ENCODE measurements around the gene ZBED2.
"Not testable (repeated sequence)": the region's sequence is repeated elsewhere in the genome, so short reads cannot be mapped to it uniquely, and the experiment has no call there.

ZBED2 gene, protein sequence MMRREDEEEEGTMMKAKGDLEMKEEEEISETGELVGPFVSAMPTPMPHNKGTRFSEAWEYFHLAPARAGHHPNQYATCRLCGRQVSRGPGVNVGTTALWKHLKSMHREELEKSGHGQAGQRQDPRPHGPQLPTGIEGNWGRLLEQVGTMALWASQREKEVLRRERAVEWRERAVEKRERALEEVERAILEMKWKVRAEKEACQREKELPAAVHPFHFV

DNA sequence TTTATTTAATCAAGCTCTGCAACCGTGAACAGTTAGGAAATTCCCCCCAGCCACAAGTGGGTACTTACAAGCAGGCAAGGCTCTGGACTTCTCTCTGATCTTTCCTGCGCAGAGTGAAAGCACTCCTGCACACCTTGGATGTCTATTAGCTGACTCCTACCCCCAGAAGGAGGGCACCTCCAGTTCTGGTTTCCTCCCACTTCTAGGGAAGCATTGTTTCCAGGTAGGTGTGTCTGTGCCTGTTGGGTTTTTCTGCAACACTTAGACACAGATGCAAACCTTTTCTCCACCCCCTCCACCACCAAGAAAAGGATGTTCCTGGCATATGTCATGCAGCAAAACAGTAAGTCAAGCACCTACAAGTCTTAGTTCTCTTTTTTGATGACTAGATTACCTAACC is at the start of gene ZBED2:
Gene ZBED2 (minus strand): TSS at position 115 of the 400 bp plus-strand sequence. CDS start 1,145 bp downstream, outside the sequence.
- no peak for DNase-seq

DNA sequence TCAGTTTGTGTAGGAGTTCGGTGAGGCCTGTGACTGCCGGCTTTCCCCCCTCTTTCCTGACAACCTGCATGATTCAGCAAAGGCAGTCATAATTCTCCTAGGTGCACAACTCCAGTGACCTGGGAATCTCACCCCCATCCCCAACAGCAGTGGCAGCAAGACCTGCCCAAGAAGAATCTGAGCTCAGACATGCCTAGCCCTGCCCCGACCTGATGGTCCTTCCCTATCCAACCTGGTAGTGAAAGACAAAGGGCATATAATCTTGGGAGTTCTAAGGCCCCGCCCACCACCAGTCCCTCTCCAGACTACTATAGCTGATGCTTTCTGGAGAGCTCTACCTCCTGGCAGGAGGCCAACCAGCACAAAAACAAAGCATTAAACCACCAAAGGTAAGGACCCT is 44.2 kb upstream of the ZBED2 start:
- no peak for DNase-seq

DNA sequence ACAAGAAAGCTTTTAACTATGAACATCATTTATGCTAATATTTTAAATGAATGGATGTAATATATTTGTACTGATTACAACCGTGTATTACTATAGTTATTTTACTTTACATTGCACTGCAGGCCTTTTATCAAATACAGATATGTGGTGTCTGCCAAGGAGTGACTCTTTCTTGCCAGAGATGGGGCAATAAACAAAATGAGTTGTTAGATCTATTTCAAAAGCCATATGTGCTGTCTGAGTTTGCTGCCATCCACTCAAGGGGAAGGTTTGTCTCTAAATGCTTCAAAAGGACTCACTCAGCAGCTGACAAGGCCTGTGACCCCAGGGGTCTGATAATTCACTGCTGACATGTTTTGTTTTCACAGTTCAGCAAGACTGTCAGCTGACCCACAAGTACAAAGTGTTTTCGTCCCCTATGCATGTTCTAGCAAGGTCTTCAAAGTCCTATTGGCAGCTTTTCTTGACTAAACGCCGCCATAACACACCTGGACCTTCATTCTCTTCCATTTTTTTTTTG is 41.3 kb upstream of the ZBED2 start:
- DNase-seq, result no peak

DNA sequence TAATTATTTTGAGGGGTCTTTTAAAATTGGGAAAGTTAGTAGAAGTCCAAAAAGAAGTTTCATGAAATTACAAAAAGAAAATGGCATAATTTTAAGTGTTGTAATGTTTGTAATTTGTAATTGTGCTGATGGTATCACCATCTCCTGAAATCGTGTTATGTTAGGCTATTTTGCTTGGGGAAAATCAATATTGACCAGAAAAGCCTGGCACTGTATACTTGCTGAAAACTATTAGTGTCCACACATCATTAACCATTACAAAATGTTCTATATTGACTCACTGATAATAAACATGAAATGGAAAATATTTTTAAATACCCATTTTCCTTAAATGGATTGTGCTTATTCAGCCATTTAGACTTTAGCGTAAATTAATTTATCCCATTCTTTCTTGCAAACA is 40.3 kb upstream of the ZBED2 start:
- DNase-seq, result no peak

DNA sequence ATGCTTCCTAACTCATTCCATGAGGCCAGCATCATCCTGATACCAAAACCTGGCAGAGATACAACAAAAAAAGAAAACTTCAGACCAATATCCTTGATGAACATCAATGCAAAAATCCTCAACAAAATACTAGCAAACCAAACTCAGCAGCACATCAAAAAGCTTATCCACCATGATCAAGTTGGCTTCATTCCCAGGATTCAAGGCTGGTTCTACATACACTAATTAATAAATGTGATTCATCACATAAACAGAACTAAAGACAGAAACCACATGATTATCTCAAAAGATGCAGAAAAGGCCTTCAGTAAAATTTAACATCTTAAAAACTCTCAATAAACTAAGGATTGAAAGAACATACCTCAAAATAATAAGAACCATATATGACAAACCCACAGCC is 35.5 kb upstream of the ZBED2 start:
- not testable (repeated sequence) for DNase-seq

DNA sequence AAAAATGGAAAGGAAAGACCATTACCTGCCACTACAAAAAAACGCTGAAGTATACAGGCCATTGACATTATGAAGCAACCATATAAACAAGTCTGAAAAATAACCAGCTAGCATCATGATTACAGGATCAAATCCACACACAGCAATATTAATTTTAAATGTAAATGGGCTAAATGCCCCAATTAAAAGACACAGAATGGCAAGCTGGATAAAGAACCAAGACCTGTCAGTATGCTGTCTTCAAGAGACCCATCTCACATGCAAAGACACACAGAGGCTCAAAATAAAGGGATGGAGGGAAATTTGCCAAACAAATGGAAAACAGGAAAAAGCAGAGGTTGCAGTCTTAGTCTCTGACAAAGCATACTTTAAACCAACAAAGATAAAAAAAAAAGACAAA is 33.9 kb upstream of the ZBED2 start:
- DNase-seq, result not testable (repeated sequence)

DNA sequence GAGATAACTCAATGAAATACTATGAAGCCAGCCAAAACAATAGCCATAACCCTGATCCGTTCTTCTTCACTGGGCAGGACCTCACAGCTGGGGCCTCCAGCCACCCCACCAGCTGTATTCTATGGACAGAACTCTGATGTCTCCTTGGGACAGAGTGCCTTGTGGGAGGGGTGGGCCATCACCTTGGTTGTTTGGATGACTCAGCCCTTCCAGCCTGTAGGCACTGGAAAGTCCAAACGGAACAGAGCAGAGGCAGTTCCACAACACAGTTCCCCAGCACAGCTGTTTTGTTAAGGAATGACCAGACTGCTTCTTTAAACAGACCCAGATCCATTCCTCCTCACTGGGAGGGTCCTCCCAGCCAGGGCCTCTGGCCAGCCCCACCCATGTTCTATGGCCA is 31.9 kb upstream of the ZBED2 start:
- DNase-seq, result no peak

DNA sequence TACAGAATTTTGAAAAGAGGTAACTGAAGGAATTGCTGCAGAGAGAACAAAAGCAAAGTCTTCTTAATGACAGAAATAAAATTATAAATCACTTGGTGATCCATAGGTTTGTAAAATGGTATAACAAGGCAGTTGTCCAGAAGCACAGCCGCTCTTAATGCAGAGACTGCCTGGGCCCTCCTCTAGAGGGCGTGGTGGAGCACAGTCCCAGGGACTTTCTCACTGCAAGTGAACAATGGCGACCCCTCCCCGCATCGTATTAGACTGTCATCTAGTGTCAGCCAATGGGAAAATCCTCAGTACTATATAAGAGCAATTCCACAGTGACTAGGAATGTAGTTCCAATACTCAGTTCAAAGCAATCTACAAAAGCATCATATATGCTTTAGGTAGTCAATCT is 26.4 kb upstream of the ZBED2 start:
- DNase-seq, result no peak

DNA sequence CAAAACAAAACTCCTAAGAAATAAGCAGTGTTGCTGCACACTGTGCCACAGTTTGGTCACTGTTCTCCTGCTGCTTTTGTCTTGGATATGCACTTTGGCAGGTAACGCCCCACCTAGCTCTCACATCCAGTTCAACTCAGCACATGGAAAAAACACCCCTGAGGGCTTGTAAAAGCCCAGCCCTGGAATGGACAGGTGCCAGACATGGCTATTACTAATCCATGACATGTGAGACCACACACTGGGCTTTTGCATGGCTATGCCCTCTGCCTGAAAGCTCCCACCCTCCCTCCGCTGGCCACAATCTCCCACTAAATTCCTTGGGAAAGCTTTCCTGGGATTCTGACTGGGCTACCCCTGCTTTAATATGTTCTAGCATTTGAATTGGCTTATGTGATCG is 24.7 kb upstream of the ZBED2 start:
- no peak for DNase-seq

DNA sequence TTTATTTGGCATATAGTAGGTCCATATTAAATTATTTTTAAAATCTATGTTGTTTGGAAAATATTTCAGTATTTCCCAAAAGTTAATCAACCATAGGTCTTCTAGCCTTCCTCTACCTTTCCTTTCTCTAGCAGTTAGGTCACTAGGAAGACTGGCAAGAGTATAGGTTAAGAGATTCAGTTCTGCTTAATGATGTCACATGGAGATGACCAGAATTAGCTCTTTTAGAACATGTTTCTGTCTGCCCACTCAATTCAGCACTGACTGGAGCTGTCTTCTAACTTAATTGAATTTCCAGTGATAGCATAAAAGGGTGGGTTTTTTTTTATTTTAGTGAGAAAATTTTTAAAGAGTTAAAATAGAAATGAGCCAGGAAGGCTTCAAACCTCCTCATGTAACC is 23.8 kb upstream of the ZBED2 start:
- no peak for DNase-seq

DNA sequence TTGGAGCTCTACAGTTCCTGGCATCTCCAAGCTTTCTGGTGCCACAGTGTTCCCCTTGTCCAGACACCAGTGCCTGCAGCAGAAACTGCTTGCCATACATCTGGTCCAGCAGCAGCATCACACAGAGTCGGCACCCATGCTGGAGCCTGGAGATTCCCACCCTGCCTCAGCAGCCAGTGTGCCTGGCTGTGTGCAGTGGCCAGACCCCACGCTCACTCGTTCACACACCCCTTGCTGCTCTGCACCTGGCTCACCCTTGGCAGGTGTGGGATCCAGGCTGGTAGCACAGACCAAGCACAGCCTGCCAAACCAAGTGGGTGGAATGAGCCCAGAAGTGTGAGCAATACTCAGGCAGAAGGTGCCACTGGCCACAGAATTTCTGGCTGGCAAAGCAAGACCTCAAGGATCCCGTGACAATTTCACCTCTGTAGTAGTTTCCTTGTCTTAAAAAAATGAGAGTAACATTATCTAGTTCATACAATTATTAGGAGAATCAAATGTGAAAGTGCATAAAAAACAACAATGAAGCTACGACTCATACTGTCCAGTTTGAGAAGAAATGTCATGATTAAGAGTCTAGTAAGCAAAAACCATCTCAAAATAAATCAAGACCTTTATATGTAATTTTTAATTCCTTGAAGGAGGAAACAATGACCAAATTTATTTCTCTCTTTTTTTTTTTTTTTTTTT is 22.9 kb upstream of the ZBED2 start:
- no peak for DNase-seq

DNA sequence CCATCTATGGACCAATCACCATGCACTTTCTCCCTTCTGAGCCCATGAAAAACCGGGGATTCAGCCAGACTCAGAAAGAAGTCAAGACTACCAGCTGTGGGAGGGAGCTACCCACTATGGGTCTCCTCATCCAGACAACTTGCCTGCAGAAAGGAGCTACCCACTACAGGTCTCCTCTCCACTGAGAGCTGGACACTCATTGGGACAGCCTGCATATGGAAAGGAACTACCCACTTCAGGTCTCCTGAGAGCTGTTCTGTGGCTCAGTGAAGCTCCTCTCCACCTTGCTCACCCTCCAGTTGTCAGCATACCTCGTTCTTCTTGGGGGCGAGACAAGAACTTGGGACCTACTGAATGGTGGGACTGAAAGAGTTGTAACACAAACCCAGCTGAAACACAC is 22.3 kb upstream of the ZBED2 start:
- no peak for DNase-seq

DNA sequence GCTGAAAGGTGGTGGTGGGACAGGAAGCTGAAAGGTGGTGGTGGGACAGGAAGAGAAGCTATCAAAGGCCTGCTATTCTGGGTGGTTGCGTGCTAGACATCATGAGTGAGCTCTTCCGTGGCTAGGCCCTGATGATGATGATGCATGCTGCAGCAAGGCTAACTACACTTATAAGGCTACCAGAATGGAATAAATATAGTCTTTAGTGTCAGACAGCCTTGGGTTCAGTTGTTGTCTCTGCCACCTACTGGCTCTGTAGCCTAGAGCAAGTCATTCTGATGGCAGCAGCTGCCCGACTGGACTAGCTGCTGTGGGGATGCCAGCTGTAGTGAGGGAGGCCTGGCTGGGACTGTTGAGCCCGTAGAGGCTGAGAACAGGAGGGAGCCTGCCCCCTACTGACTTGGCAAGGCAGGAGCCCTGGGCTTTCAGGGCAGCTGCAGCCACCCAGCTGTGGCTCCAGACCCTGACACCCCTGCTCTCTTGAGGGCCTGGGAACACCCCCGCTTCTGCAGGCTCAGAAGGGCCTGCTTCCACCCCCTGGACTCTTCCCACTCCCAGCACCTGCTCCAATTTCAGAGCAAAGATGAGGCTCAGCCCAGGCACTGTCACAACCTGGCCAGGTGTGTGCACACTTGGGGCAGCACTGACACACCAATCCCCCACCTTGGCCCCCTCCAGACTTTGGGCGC is 21.4 kb upstream of the ZBED2 start:
- no peak for DNase-seq

DNA sequence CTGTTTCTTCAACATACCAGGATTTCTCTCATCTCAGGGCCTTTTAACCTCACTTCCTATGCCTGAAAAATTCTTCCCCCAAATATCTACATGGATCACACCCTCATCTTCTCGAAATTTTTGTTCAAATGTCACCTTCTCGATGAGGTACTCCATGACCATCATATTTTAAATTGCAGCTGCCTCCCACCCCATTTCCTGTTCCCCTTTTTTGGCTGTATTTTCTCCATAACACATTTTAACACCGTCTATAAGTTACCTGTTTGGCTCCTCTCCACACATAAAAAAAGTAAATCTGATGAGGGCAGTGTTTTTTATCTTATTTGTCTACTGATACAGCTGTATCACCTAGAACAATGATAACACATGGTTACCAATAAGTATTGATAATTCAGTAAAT is 20.7 kb upstream of the ZBED2 start:
- DNase-seq, result no peak

DNA sequence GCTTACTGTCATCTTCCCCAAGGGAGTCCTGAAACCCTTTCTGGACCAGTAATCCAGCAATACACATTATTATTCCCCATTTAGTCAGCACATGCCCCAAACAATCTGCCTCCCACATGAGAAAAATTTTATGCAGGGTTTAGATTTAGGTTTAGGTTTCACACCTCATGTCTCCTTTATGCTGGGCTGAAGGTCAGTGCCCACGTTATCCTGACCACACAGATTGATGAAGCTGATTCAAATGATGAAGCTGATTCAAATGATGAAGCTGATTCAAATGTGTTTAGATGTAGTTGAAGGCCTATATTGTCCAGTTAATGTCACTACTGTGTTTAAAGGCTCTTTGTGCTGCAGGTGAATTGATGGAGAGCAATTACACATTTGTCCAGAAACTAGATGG is 18.1 kb upstream of the ZBED2 start:
- DNase-seq, result no peak

DNA sequence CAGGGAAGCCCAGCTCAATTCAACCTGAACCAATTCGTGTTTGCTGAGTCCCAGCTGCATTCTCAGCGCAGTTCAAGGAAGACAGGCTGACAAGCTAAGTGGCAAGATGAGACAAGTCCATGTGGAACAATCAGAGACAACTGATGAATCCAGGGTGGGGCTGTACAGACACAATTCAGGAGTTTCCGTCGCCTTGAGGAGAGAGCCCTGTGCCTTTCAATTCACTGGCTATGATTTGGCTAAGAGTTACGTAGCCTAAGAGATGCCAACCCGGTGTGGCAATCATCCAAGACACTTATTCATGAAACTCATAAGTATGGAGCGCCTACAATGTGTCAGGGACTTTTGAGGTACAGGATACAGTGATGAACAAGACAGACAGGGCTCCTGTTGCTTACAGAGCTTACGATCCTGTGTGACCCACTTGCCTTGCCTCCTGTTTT is 15.5 kb upstream of the ZBED2 start:
- DNase-seq, result no peak

DNA sequence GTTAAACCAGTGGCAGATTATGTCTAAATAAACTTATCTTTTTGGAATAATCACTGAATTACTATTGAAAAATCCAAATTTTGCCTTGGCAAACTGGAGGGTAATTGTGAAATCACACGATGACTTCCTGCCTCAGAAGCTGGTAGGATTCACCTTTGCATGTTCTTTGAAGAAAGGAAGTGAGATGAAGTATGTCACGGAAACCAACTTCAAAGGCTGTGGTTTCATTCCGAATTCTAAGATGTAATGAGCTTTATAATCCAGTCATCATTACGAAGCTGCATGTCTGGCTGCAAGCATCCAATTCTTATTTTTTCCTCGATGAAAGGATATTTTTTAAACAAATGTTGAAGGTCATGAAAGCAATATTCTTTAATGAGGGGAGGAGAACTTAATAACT is 15.0 kb upstream of the ZBED2 start:
- no peak for DNase-seq

DNA sequence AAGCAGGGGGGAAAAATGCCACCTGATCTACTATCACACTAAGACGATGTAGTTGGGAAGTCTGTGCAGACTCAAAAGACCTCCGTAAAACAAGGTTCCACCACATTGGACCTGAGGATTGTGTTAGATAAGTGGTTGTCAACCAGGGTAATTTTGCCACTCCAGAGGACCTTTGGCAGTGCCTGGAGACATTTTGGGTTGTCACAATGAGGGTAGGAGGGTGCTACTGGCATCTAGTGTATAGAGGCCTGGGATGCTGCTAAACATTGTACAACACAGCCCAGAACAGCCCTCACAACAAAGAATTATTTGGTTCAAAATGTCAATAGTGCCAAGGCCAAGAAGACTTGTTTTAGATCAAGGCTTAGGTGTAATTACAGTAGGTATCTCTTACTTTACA is 14.6 kb upstream of the ZBED2 start:
- no peak for DNase-seq

DNA sequence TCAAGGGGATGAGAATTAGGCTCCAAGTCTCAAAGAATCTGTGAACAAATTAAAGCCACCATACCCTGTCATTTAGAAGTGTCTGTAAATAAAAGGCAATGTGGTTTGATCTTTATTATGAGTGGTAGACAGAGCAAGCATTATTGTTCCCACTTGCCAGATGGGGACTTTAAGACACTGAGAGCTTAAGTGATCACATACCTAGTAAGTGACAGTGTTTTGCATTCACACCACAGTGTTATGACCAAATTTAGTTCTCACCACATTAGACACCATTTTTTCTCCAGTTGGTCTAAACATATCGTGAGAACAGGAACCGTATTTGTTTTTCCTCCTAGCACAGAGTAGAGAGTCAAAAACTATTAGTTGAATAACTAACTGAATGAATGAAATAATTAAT is 13.2 kb upstream of the ZBED2 start:
- no peak for DNase-seq

DNA sequence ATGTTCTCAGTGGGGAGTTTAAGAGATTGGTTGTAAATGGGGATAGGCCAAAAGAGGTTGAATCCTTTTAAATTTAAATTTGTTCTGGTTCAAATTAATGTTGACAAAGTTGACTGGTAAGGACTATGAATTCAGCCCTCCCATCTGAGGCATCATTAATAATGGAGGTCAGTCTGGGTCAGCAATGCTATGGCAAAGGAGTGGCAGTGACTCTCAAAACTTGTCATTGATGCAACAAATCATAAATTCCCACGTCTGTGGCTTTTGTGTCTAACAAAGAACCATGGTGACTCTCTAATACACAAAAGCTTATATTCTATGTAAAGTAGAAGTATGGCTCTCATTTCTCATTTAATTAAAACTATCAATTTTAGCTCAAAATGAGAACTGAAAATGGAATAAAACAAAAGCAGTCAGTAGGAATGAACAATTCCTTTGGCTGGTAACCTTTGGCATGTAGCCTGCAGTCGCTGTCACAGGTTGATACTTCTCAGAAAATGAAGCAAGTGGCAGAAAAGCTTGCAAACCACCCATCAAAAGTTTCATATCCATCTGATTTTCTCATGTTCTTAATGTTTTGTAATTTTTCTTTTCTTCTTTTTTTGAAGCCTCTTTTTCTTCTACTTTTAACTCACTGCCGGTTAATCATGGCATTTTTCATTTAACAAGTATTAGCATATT is 12.2 kb upstream of the ZBED2 start:
- no peak for DNase-seq

DNA sequence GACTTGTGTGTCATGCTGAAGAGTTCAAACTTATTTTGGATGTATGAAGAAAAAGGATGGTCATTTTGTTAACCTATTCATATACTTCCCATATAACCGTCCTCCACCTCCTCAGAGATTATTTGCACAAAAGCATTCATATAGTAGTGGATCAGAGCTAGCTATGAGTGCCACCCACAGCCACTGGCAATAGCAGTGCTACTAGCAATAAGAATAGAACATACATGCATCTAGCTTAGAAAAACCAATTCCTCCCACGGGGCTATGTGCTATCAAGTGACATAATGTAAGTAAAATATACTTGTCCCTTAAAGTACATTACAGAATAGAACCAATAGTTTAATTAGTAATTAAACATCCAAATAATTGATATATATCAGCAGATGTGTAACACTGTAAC is 10.3 kb upstream of the ZBED2 start:
- no peak for DNase-seq

DNA sequence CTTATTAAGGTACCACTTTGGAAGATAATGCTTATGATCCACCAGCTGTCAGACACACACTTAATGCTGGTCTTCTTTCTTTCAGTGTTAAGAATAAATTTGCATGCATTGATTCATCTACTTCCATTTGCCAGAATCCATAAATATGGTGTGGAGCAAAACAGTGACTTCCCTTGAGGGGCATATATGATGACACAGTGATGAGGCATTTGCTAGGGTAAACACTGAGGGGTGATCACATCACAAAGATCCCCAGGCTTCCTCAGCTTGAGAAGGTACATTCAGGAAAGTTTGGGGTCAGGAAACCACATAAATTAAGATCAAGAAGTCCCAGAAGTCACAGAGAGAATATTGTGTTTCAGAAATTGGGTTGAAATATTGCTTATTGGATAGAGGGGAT is 9.9 kb upstream of the ZBED2 start:
- DNase-seq, result no peak

DNA sequence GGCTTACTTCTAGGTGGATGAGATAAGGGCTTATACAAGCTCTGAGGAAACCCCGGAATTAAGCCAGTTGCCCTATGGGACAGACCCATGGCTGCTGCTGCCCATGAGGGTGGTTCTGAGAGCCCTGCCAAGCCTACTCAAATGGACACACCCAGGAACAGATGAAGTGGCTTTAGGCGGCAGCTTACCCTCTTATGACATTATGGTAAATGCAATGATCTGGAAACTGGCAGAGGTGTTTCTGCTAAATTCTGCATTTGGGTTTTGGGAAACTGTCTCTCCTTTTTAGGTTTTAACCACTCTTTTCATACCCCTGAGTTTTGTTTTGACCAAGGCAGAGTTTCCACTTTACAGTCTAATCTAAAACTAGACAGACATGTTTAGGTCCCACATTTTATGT is 9.0 kb upstream of the ZBED2 start:
- no peak for DNase-seq

DNA sequence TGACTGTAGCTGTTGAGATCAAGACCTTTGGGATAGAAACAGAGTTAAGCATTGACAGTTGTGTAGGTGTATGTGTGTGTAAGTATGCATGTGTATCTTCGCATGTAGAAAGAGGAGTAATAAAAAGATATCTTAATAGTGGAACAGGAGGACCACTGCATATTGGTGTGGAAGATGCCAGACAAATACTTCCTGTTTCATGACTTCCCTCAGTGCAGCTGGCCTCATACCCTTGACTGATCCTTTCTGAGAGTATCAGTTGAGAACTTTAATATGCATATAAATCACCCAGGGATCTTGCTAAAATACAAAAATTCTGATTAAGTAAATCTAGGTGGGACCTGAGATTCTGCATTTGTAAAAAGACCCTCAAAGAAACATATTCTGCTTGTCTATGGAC is 8.5 kb upstream of the ZBED2 start:
- no peak for DNase-seq
